ENCODE measurements around the gene ARL8A. TPM values are rescaled to one million over a fixed set of nuclear protein-coding genes. Genes with fewer than 3 reads are reported as not detected.
"Not testable (repeated sequence)": the region's sequence is repeated elsewhere in the genome, so short reads cannot be mapped to it uniquely, and the experiment has no call there.

ARL8A gene
- total RNA-seq, 3 donors from 2014 or later, result 36.3 to 69.6 (median 41.2) TPM

DNA sequence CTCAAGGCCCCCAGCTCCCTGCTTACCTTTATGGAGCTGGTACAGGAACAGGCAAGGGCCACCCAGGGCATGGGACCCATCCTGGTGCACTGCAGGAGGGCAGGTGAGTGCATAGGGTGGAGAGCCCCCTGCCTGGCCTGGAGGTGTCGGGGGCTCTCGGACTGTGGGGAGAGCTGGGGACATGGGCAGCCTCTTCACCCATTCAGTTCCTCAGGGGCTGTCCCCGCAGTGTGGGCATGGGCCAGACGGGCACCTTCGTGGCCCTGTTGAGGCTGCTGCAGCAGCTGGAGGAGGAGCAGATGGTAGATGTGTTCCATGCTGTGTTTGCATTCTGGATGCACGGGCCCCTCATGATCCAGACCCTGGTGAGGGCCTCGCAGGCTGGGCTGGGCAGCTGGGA lies 41.8 kb upstream of the ARL8A start:
- Histone ChIP-seq H3K4me1 (ENCODE audit: low read depth) (peaks cover 5% of the 10 kb centered on the region), H3K4me3 (no peak overlapping the region), H3K36me3 (ENCODE audit: low read depth) (no peaks in the 10 kb centered on the region), H3K9me3 (no peaks in the 10 kb centered on the region)
- TF ChIP-seq, protein P1, sequence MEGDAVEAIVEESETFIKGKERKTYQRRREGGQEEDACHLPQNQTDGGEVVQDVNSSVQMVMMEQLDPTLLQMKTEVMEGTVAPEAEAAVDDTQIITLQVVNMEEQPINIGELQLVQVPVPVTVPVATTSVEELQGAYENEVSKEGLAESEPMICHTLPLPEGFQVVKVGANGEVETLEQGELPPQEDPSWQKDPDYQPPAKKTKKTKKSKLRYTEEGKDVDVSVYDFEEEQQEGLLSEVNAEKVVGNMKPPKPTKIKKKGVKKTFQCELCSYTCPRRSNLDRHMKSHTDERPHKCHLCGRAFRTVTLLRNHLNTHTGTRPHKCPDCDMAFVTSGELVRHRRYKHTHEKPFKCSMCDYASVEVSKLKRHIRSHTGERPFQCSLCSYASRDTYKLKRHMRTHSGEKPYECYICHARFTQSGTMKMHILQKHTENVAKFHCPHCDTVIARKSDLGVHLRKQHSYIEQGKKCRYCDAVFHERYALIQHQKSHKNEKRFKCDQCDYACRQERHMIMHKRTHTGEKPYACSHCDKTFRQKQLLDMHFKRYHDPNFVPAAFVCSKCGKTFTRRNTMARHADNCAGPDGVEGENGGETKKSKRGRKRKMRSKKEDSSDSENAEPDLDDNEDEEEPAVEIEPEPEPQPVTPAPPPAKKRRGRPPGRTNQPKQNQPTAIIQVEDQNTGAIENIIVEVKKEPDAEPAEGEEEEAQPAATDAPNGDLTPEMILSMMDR (IDR thresholded peaks at IDR 0.05), result no peak
- ATAC-seq, result no peak
- intact Hi-C loops (cut with DNase I, micrococcal nuclease), result loop anchor here (5.0 to 10.0 kb wide), 3 partner anchors 128 to 528 kb away; partner anchors contain the start of gene SYT2 (in 1 of the 2)
- DNase-seq, result no peak

GRCh38 chr1:202184750-202185460 lies 40.4 kb upstream of the ARL8A start:
- intact Hi-C loops (cut with DNase I, micrococcal nuclease), result loop anchor here (5.0 to 10.0 kb wide), 3 partner anchors 130 to 530 kb away; partner anchors contain the start of gene SYT2 (in 1 of the 2)
- no peaks in the 10 kb centered on the region for H3K9me3 ChIP-seq
- peak; percentile 82 to 91 (median 86) for DNase-seq
- TF ChIP-seq, protein P1 (IDR thresholded peaks at IDR 0.05), result peak; percentile 80
- peaks cover 5% of the 10 kb centered on the region for H3K4me1 ChIP-seq (ENCODE audit: low read depth)
- H3K4me3 ChIP-seq, result no peak overlapping the region
- no peaks in the 10 kb centered on the region for H3K36me3 ChIP-seq (ENCODE audit: low read depth)
- ATAC-seq, result peak; percentile 83

DNA sequence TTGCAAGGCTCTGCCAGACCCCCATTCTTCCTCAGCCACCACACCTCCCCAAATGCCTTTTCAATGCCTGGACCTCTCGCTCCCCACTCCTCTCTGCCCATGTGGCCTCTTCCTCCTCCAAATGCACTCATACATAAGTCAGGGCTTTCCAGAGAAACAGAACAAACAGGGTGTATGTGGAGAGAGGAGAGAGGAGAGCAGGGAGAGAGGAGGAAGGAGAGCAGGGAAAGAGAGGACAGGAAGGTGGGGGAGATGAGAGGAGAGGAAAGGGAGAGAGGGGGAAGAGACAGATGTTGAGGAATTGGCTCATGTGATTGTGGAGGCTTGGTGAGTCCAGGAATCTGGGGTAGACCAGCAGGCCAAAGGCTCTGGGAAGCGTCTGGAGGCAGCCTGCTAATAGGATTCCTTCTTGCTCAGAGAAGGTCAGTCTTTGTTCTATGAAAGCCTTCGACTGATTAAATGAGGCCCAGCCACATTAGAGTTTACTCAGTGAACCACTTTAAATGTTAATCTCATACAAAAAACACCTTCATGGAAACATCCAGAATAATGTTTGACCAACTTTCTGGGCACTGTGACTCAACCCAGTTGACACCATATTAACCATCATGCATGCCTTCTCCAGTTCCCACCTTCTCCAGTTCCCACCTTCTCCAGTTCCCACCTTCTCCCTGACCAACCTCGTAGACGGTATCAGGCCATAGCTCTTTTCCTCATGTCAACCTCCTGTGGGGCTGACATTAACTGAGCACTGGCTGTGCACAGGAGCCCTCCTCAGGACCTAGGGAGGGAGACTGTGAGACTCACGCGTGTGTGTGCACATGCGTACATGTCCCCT lies 37.7 kb upstream of the ARL8A start:
- Histone ChIP-seq H3K4me1 (ENCODE audit: low read depth) (peaks cover 5% of the 10 kb centered on the region), H3K9me3 (no peaks in the 10 kb centered on the region), H3K4me3 (no peak overlapping the region), H3K36me3 (ENCODE audit: low read depth) (no peaks in the 10 kb centered on the region)
- intact Hi-C loops (cut with DNase I, micrococcal nuclease), result loop anchor here in 1 of 2 donors (10.0 kb wide), 2 partner anchors 133 to 533 kb away; partner anchors contain the start of gene SYT2
- ATAC-seq (no peak), DNase-seq (no peak)
- TF ChIP-seq, protein P1 (IDR thresholded peaks at IDR 0.05), result no peak

- Histone ChIP-seq H3K36me3 (ENCODE audit: low read depth) (no peaks in the 10 kb centered on the region), H3K9me3 (no peaks in the 10 kb centered on the region), H3K4me3 (no peak overlapping the region), H3K4me1 (ENCODE audit: low read depth) (peaks cover under 1% of the 10 kb centered on the region)
- ATAC-seq (no peak), DNase-seq (no peak)
- TF ChIP-seq, protein P1 (IDR thresholded peaks at IDR 0.05), result no peak
- intact Hi-C loops (cut with DNase I, micrococcal nuclease), result loop anchor here in 1 of 2 donors (10.0 kb wide), 2 partner anchors 133 to 533 kb away; partner anchors contain the start of gene SYT2
Observed at GRCh38 chr1:202181586-202181985, 37.0 kb upstream of the ARL8A start.

GRCh38 chr1:202180751-202181139 lies 36.2 kb upstream of the ARL8A start:
- intact Hi-C loops (cut with DNase I, micrococcal nuclease), result loop anchor here in 1 of 2 donors (10.0 kb wide), 2 partner anchors 134 to 534 kb away; partner anchors contain the start of gene SYT2

More at GRCh38 chr1:202180751-202181139, 36.2 kb upstream of the ARL8A start:
- H3K36me3 ChIP-seq (ENCODE audit: low read depth); DNase-seq; H3K4me1 ChIP-seq (ENCODE audit: low read depth); H3K9me3 ChIP-seq; ATAC-seq; H3K4me3 ChIP-seq: not testable (repeated sequence)
